Stimulated activated CD8-positive, alpha-beta memory T cell treated with anti-CD3 and anti-CD28 coated beads, Interleukin-7, amount 100 ng/mL, for 4 hours (primary cell): Measurements from ENCODE around the gene CERS5.
"Not testable (repeated sequence)": the region's sequence is repeated elsewhere in the genome, so short reads cannot be mapped to it uniquely, and the experiment has no call there.

Experiments used
- DNase-seq, 2 donors: peaks; one replicate each; pipeline ENCODE4 v3.0.0-alpha.2; 2020; ENCODE audit warnings: low read depth in 2 of 2

Gene CERS5

GRCh38 chr12:50187084-50187900 lies 20.1 kb upstream of the CERS5 start:
- no peak for DNase-seq

GRCh38 chr12:50186681-50187080 lies 19.5 kb upstream of the CERS5 start:
- DNase-seq, result no peak

GRCh38 chr12:50185970-50186663 lies 18.9 kb upstream of the CERS5 start:
- no peak for DNase-seq

GRCh38 chr12:50185301-50185895 lies 18.2 kb upstream of the CERS5 start:
- no peak for DNase-seq

GRCh38 chr12:50184261-50184660 lies 17.1 kb upstream of the CERS5 start:
- DNase-seq, result no peak

GRCh38 chr12:50182461-50182860 lies 15.3 kb upstream of the CERS5 start:
- no peak for DNase-seq

- DNase-seq, result no peak
Measured at GRCh38 chr12:50181691-50182090, 14.5 kb upstream of the CERS5 start.

GRCh38 chr12:50175716-50176026 lies 8.5 kb upstream of the CERS5 start:
- no peak for DNase-seq

GRCh38 chr12:50174971-50175715 lies 8.0 kb upstream of the CERS5 start:
- no peak for DNase-seq

- peak in 1 of 2 donors; percentile 50 for DNase-seq
Measured at GRCh38 chr12:50166799-50167048, 445 bp downstream of the CERS5 start.

- DNase-seq, result no peak
Measured at GRCh38 chr12:50164963-50165362, 2.2 kb downstream of the CERS5 start.

- no peak for DNase-seq
Measured at GRCh38 chr12:50162230-50162629, 4.9 kb downstream of the CERS5 start.

GRCh38 chr12:50160643-50161042 lies 6.5 kb downstream of the CERS5 start:
- no peak for DNase-seq

- no peak for DNase-seq
Measured at GRCh38 chr12:50157259-50157658, 9.9 kb downstream of the CERS5 start.

- no peak for DNase-seq
Measured at GRCh38 chr12:50156641-50157040, 10.5 kb downstream of the CERS5 start.

GRCh38 chr12:50154947-50155346 lies 12.2 kb downstream of the CERS5 start:
- DNase-seq, result not testable (repeated sequence)

- no peak for DNase-seq
Measured at GRCh38 chr12:50151047-50151687, 16.0 kb downstream of the CERS5 start.

- DNase-seq, result no peak
Measured at GRCh38 chr12:50149311-50149710, 17.9 kb downstream of the CERS5 start.

GRCh38 chr12:50148011-50148410 lies 19.2 kb downstream of the CERS5 start:
- DNase-seq, result not testable (repeated sequence)

GRCh38 chr12:50147281-50147680 lies 19.9 kb downstream of the CERS5 start:
- DNase-seq, result no peak

GRCh38 chr12:50145439-50145838 lies 21.7 kb downstream of the CERS5 start:
- no peak for DNase-seq

- no peak for DNase-seq
Measured at GRCh38 chr12:50142993-50143392, 24.2 kb downstream of the CERS5 start.
